Measurements from ENCODE around the gene GPR68. TPM values are rescaled to one million over a fixed set of nuclear protein-coding genes. Genes with fewer than 3 reads are reported as not detected.

The GPR68 gene
- total and polyA plus RNA-seq, 2 of the 4 experiments (the other 2 are of a cell fraction) = 0.72 to 0.94 TPM

DNA sequence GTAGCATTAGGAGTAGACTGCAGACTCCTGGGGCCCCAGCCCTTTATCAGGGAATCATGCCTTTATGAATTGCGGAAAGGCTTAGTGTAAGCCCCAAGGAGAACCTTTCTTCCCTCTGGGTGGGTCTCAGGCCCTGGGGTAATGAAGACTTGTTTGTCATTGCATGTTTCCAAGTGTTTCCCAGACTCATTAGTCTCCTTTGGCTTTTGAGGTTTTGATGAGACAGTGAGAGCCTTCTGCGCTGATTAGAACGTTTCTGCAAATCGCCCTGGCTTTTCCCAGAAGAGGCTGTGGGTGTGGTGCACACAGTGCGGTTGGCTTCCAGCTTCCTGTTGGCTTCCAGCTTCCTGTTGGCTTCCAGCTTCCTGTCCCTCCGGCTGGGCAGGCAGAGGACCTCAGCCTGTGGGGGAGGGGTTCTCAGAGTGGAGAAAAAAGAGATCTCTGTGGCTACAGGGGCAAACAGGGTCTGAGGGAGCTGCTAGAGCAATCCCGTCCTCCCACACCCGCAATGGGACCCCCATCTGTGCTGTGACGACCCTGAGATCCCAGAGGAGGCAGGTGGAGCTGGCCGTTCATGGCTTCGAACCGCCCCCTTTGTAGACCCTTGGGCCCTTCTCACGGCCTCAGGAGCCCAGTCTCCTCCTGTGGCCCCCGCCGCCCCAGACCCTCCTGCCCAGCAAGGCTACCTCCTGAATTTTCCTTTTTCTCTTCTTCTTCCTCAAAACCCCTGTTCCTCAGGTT is 42.1 kb downstream of the GPR68 start:
- ChIA-PET CTCF (no interaction called here), POLR2A (ENCODE audit: unreplicated experiment) (no interaction called here)
- no peak overlapping the region for H2BK15ac ChIP-seq (ENCODE audit: low read depth, low read length)
- H3K23ac ChIP-seq (ENCODE audit: low read depth, low read length) = no peak overlapping the region
- H3K27me3 ChIP-seq (ENCODE audit: control insufficient read depth, insufficient read depth, low read length) = no peaks in the 10 kb centered on the region
- H4K5ac ChIP-seq (ENCODE audit: low read depth, low read length) = no peak overlapping the region
- no peak overlapping the region for H3K14ac ChIP-seq (replicated peaks; ENCODE audit: low read depth, low read length)
- intact Hi-C loops (cut with micrococcal nuclease) (no loop called here), dilution Hi-C loops (cut with HindIII; ENCODE audit: low sequenced_read_pairs, unreplicated experiment) (no loop called here), in situ Hi-C loops (cut with MboI; ENCODE audit: low sequenced_read_pairs) (no loop called here)
- DNase-seq = no peak
- no peak overlapping the region for H3K9ac ChIP-seq (ENCODE audit: low read depth, low read length)
- H2BK120ac ChIP-seq (ENCODE audit: low read depth, low read length) = no peak overlapping the region
- peak overlapping the region; percentile 8 for H2AFZ ChIP-seq (replicated peaks; ENCODE audit: low read length, poor library complexity)
- no peak overlapping the region for H2BK20ac ChIP-seq (ENCODE audit: low read depth, low read length)
- H3K18ac ChIP-seq (ENCODE audit: low read depth, low read length) = no peak overlapping the region
- 0 out of 2 replicates have a peak, but pooled peaks cover 4% of the 10 kb centered on the region for H3K9me1 ChIP-seq (ENCODE audit: insufficient read depth, low read length)
- ATAC-seq (ENCODE audit: low read depth) = no peak
- H3K36me3 ChIP-seq (ENCODE audit: control insufficient read depth, insufficient read depth, low read length) = peaks cover 14% of the 10 kb centered on the region
- no peaks in the 10 kb centered on the region for H3K9me3 ChIP-seq (ENCODE audit: control insufficient read depth, insufficient read depth, low read length)
- no peaks in the 10 kb centered on the region for H3K79me1 ChIP-seq (ENCODE audit: low read depth in 1 of 2, low read length in 2 of 2)
- no peak overlapping the region for H2AK5ac ChIP-seq (ENCODE audit: low read depth, low read length)
- no peak overlapping the region for H3K56ac ChIP-seq (ENCODE audit: extremely low read depth, insufficient read depth, low read length)
- H4K91ac ChIP-seq (ENCODE audit: insufficient read depth, low read depth, low read length) = no peak overlapping the region
- peak overlapping the region; percentile 14 for H2AK9ac ChIP-seq (replicated peaks; ENCODE audit: low read depth, low read length, poor library complexity)
- no peaks in the 10 kb centered on the region for H3K4me1 ChIP-seq (ENCODE audit: control insufficient read depth, insufficient read depth, low read length)
- H4K20me1 ChIP-seq (ENCODE audit: insufficient read depth, low read length) = no peaks in the 10 kb centered on the region
- WGBS, 2 experiments (ENCODE audit: extremely low coverage in 2 of 2, insufficient read length in 1 of 2) = 47% methylated on average over 3 of the region's 15 CpGs; no CpG with 5 or more reads in 1 of the 2 experiments
- no peak overlapping the region for H4K8ac ChIP-seq (ENCODE audit: low read depth in 2 of 2, low read length in 2 of 2)
- BruUV-seq (replicated peaks) = no TSS peak
- H3K4ac ChIP-seq (ENCODE audit: low read depth, low read length) = no peak overlapping the region
- TF ChIP-seq MAFK (IDR thresholded peaks at IDR 0.05; ENCODE audit: low read depth, low read length) (no peak), NFE2L2 (IDR thresholded peaks at IDR 0.05; ENCODE audit: low read depth, low read length) (no peak), CHD1 (IDR thresholded peaks at IDR 0.05; ENCODE audit: low read depth, low read length) (no peak), RFX5 (IDR thresholded peaks at IDR 0.05; ENCODE audit: low read depth, low read length) (no peak), FOS (IDR thresholded peaks at IDR 0.05; ENCODE audit: low read depth, low read length) (no peak), CEBPB (IDR thresholded peaks at IDR 0.05; ENCODE audit: low read depth, low read length) (no peak), RCOR1 (IDR thresholded peaks at IDR 0.05; ENCODE audit: insufficient replicate concordance, low read length) (no peak), MXI1 (IDR thresholded peaks at IDR 0.05; ENCODE audit: borderline replicate concordance, low read depth, low read length) (no peak), POLR2A (IDR thresholded peaks at IDR 0.05; ENCODE audit: low read depth, low read length) (no peak), BHLHE40 (IDR thresholded peaks at IDR 0.05; ENCODE audit: low read depth, low read length) (no peak), SMC3 (IDR thresholded peaks at IDR 0.05; ENCODE audit: low read depth, low read length) (no peak), MAZ (IDR thresholded peaks at IDR 0.05; ENCODE audit: borderline replicate concordance, low read depth, low read length) (no peak), RAD21 (IDR thresholded peaks at IDR 0.05; ENCODE audit: low read length) (no peak)
- TF ChIP-seq, protein P1, sequence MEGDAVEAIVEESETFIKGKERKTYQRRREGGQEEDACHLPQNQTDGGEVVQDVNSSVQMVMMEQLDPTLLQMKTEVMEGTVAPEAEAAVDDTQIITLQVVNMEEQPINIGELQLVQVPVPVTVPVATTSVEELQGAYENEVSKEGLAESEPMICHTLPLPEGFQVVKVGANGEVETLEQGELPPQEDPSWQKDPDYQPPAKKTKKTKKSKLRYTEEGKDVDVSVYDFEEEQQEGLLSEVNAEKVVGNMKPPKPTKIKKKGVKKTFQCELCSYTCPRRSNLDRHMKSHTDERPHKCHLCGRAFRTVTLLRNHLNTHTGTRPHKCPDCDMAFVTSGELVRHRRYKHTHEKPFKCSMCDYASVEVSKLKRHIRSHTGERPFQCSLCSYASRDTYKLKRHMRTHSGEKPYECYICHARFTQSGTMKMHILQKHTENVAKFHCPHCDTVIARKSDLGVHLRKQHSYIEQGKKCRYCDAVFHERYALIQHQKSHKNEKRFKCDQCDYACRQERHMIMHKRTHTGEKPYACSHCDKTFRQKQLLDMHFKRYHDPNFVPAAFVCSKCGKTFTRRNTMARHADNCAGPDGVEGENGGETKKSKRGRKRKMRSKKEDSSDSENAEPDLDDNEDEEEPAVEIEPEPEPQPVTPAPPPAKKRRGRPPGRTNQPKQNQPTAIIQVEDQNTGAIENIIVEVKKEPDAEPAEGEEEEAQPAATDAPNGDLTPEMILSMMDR (conservative IDR thresholded peaks at IDR 0.05; ENCODE audit: low read depth, low read length) = no peak
- TF ChIP-seq, protein P2, sequence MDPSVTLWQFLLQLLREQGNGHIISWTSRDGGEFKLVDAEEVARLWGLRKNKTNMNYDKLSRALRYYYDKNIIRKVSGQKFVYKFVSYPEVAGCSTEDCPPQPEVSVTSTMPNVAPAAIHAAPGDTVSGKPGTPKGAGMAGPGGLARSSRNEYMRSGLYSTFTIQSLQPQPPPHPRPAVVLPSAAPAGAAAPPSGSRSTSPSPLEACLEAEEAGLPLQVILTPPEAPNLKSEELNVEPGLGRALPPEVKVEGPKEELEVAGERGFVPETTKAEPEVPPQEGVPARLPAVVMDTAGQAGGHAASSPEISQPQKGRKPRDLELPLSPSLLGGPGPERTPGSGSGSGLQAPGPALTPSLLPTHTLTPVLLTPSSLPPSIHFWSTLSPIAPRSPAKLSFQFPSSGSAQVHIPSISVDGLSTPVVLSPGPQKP (IDR thresholded peaks at IDR 0.05; ENCODE audit: borderline replicate concordance, low read depth, low read length) = no peak
- TF ChIP-seq, protein P3, sequence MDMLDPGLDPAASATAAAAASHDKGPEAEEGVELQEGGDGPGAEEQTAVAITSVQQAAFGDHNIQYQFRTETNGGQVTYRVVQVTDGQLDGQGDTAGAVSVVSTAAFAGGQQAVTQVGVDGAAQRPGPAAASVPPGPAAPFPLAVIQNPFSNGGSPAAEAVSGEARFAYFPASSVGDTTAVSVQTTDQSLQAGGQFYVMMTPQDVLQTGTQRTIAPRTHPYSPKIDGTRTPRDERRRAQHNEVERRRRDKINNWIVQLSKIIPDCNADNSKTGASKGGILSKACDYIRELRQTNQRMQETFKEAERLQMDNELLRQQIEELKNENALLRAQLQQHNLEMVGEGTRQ (IDR thresholded peaks at IDR 0.05; ENCODE audit: low read depth, low read length) = no peak
- no peak overlapping the region for H3K4me2 ChIP-seq (ENCODE audit: low read depth, low read length)
- no peak overlapping the region for H2BK5ac ChIP-seq (ENCODE audit: low read depth, low read length, poor library complexity, severe bottlenecking)
- H3K27ac ChIP-seq (ENCODE audit: insufficient read depth, low read length) = no peak overlapping the region
- no peak overlapping the region for H3K4me3 ChIP-seq (ENCODE audit: insufficient read depth, low read depth, low read length)

Data from IMR-90 (cell line).